Gastroesophageal sphincter (tissue), 4 donors: ENCODE results near the gene NLGN2. TPM values are rescaled to one million over a fixed set of nuclear protein-coding genes. Genes with fewer than 3 reads are reported as not detected.

Experiments
- ATAC-seq: fragments of 150-250 bp; one replicate; pipeline ENCODE4 v1.9.1; 2016; ENCODE audit warnings: mild to moderate bottlenecking, moderate library complexity
- H3K27ac ChIP-seq, 4 donors: fragments of 200-600 bp; sonication (generic) in 3 of 4; 1 replicate in 3 of 4; 2 replicates in 1 of 4; pipeline ENCODE4 v1.5.1; 2016 to 2019
- H3K27me3 ChIP-seq: fragments of 200-600 bp; sonication (generic); one replicate; pipeline ENCODE4 v1.5.1; 2019
- H3K36me3 ChIP-seq, 2 donors: fragments of 200-600 bp; sonication (generic); one replicate each; pipeline ENCODE4 v1.5.1; 2019; ENCODE audit warnings: control low read depth in 1 of 2
- H3K4me1 ChIP-seq, 3 donors: fragments of 200-600 bp; sonication (generic); 1 replicate in 2 of 3; 2 replicates in 1 of 3; pipeline ENCODE4 v1.5.1; 2016 to 2019; ENCODE audit warnings: control low read depth in 2 of 3
- H3K4me3 ChIP-seq, 2 donors: fragments of 200-600 bp; sonication (generic); one replicate each; pipeline ENCODE4 v1.5.1; 2019; ENCODE audit warnings: mild to moderate bottlenecking in 1 of 2, moderate library complexity in 1 of 2
- H3K9me3 ChIP-seq, 3 donors: fragments of 200-600 bp; sonication (generic); one replicate each; pipeline ENCODE4 v1.5.1; 2017 to 2019; ENCODE audit warnings: control low read depth in 2 of 3
- EP300 ChIP-seq: sonication (generic); formaldehyde crosslinking; IDR thresholded peaks from one replicate; pipeline ENCODE4 v1.6.1; 2017; ENCODE audit warnings: antibody characterized with exemption, mild to moderate bottlenecking
- POLR2A ChIP-seq, 2 donors: fragments of 450-650 bp; IDR thresholded peaks; one replicate each; pipeline ENCODE4 v1.6.1; 2017; ENCODE audit warnings: antibody characterized with exemption in 2 of 2, mild to moderate bottlenecking in 2 of 2, moderate library complexity in 1 of 2
- POLR2AphosphoS5 ChIP-seq: sonication (generic); formaldehyde crosslinking; IDR thresholded peaks from one replicate; pipeline ENCODE4 v1.6.1; 2017; ENCODE audit warnings: antibody characterized with exemption
- WGBS, 2 donors: methylation state at CpG; one replicate each; pipeline ENCODE4 v1.1.5; 2018; ENCODE audit warnings: low coverage in 1 of 2; 5-methylcytosine and 5-hydroxymethylcytosine counted together
- total RNA-seq, 4 donors: library from RNA; depleted of rRNA; stranded (reverse); fragments of >200 nt; gene quantifications; one replicate each; pipeline ENCODE4 v1.1.0, GENCODE V29; 2016
- TF ChIP-seq, protein P1 (sequence below), 4 experiments: fragments of 200-600 bp in 2 of 4; fragments of 450-650 bp in 2 of 4; sonication (generic) in 1 of 4; IDR thresholded peaks; one replicate each; pipeline ENCODE4 v1.5.1; 2017 to 2019; ENCODE audit warnings: antibody characterized with exemption in 4 of 4, mild to moderate bottlenecking in 2 of 4, moderate library complexity in 2 of 4

The NLGN2 gene
- total RNA-seq, 4 donors from 2014 or later: 9.9 to 28.4 (median 14.4) TPM

DNA sequence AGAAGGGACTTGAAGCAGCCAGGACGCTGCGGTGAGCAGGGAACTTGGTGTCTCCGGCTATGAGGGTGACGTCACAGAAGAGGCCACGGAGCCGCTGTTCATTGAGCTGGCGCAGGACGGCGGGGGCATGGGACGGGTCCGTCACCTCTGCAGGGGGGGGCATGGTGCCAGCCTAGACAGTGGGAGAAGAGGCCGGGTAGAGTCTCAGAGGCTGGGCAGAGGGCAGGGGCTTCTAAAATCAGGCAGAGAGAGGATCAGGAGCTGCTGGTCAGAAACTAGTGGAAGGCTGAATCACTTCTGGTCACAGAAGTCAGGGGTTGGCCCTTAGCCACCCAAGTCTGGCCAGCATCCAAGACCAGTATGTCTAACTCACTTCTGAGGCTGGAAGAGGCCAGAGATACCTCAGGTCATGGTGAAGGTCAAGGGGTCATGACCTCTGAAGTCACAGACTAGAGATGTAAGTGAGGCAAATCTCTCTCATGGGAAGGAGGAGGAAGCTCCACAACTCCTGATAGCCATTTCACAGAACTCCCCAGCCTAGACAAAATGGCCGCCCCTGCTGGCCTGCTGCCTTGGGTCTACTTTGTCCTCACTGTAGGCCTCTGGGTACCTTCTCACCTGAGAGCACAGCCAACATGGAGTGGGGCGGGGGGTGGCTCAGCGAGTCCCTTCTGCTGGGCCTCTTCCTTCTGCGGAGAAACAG, 59.1 kb downstream of the NLGN2 start:
- ATAC-seq: peak; percentile 63
- Histone ChIP-seq H3K4me3 (no peak overlapping the region), H3K27me3 (no peaks in the 10 kb centered on the region), H3K36me3 (peaks cover 0 to 50% of the 10 kb centered on the region in 2 donors), H3K27ac (peak overlapping the region; percentile 7 to 74 (median 70)), H3K9me3 (no peaks in the 10 kb centered on the region), H3K4me1 (peaks cover 2 to 65% (median 17%) of the 10 kb centered on the region in 3 donors)
- 24% methylated on average over 3 of the region's 16 CpGs; no CpG with 5 or more reads in 1 of the 2 donors for WGBS, 2 donors
- TF ChIP-seq POLR2AphosphoS5: peak; percentile 58
- TF ChIP-seq, protein P1, sequence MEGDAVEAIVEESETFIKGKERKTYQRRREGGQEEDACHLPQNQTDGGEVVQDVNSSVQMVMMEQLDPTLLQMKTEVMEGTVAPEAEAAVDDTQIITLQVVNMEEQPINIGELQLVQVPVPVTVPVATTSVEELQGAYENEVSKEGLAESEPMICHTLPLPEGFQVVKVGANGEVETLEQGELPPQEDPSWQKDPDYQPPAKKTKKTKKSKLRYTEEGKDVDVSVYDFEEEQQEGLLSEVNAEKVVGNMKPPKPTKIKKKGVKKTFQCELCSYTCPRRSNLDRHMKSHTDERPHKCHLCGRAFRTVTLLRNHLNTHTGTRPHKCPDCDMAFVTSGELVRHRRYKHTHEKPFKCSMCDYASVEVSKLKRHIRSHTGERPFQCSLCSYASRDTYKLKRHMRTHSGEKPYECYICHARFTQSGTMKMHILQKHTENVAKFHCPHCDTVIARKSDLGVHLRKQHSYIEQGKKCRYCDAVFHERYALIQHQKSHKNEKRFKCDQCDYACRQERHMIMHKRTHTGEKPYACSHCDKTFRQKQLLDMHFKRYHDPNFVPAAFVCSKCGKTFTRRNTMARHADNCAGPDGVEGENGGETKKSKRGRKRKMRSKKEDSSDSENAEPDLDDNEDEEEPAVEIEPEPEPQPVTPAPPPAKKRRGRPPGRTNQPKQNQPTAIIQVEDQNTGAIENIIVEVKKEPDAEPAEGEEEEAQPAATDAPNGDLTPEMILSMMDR (IDR thresholded peaks at IDR 0.05): no peak

DNA sequence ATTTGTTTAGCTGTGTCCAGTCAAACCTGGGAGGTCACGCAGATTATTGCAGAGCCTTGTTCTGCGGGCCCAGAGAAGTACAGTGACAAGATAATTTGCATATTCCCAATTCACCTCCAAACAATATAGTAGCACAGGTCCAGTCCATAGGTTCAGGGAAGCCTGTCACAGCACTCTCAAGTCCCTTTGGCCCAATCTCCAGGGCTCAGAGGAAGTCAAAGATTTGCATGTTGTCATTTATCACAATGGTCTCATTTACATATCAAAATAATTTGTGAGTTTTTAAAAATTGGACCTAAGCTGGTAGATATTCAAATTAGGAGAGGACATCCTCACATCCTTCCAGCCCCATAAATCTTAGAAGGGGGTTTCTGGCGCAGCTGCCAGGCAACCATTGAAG, 59.9 kb downstream of the NLGN2 start:
- WGBS, 2 donors: 92% methylated on average over 2 of the region's 3 CpGs
- H3K36me3 ChIP-seq: peaks cover 0 to 43% of the 10 kb centered on the region in 2 donors

GRCh38 chr17:7468290-7468689, 60.6 kb downstream of the NLGN2 start:
- H3K4me3 ChIP-seq: no peak overlapping the region
- 86 to 91% methylated on average over 5 to 11 of the region's 11 CpGs for WGBS, 2 donors
- H3K27me3 ChIP-seq: no peaks in the 10 kb centered on the region
- peaks cover 0 to 35% of the 10 kb centered on the region in 2 donors for H3K36me3 ChIP-seq
- H3K4me1 ChIP-seq: peaks cover 2 to 77% (median 17%) of the 10 kb centered on the region in 3 donors
- no peaks in the 10 kb centered on the region for H3K9me3 ChIP-seq
- ATAC-seq: no peak
- TF ChIP-seq, protein P1 (IDR thresholded peaks at IDR 0.05): no peak
- TF ChIP-seq EP300: no peak
- no peak for TF ChIP-seq POLR2A (IDR thresholded peaks at IDR 0.05)
- no peak for TF ChIP-seq POLR2AphosphoS5
- H3K27ac ChIP-seq: peak overlapping the region in 1 of 4 donors; percentile 10

More for the DNA sequence above, 59.9 kb downstream of the NLGN2 start:
- Histone ChIP-seq H3K4me1 (peaks cover 2 to 72% (median 17%) of the 10 kb centered on the region in 3 donors), H3K4me3 (no peak overlapping the region), H3K9me3 (no peaks in the 10 kb centered on the region), H3K27me3 (no peaks in the 10 kb centered on the region), H3K27ac (peak overlapping the region in 3 of 4 donors; percentile 70 to 74 (median 71))
- no peak for TF ChIP-seq EP300
- no peak for ATAC-seq

- Histone ChIP-seq H3K9me3 (no peaks in the 10 kb centered on the region), H3K36me3 (peaks cover 0 to 29% of the 10 kb centered on the region in 2 donors), H3K4me3 (no peak overlapping the region), H3K27me3 (no peaks in the 10 kb centered on the region), H3K27ac (no peak overlapping the region), H3K4me1 (peaks cover 2 to 83% (median 17%) of the 10 kb centered on the region in 3 donors)
- WGBS, 2 donors: 57 to 68% methylated on average over 1 to 12 of the region's 12 CpGs
- no peak for ATAC-seq
- TF ChIP-seq POLR2A (IDR thresholded peaks at IDR 0.05) (no peak), EP300 (no peak), POLR2AphosphoS5 (no peak)
Measured at GRCh38 chr17:7468804-7469389, 61.3 kb downstream of the NLGN2 start.

Other genes starting within 250 kb of the NLGN2 start
- gene ASGR1, start 228.5 kb upstream of the NLGN2 start, total RNA-seq: 1 to 10 TPM in 1 of 4 donors, under 1 TPM in 1, not detected in 2; 0.54 to 1.2 TPM
- gene DLG4, start 188.0 kb upstream of the NLGN2 start, total RNA-seq: 10 to 100 TPM; 14.1 to 21.7 (median 16.5) TPM
- 100 to 1,000 TPM; 331 to 508 (median 475) TPM for gene ACADVL, start 187.9 kb upstream of the NLGN2 start, total RNA-seq
- gene DVL2, start 173.3 kb upstream of the NLGN2 start, total RNA-seq: 10 to 100 TPM; 33.0 to 53.9 (median 45.0) TPM
- 10 to 100 TPM; 29.4 to 38.2 (median 31.0) TPM for gene PHF23, start 168.4 kb upstream of the NLGN2 start, total RNA-seq
- gene GABARAP, start 165.4 kb upstream of the NLGN2 start, total RNA-seq: 100 to 1,000 TPM; 289 to 437 (median 386) TPM
- 10 to 100 TPM; 33.8 to 66.3 (median 52.5) TPM for gene CTDNEP1, start 156.1 kb upstream of the NLGN2 start, total RNA-seq
- 10 to 100 TPM; 29.6 to 36.8 (median 33.8) TPM for gene ELP5, start 155.6 kb upstream of the NLGN2 start, total RNA-seq
- gene CLDN7, start 145.4 kb upstream of the NLGN2 start, total RNA-seq: 10 to 100 TPM in 1 of 4 donors, 1 to 10 TPM in 2, not detected in 1; 1.4 to 16.9 (median 4.7) TPM
- 100 to 1,000 TPM in 3 of 4 donors, 10 to 100 TPM in 1; 71.8 to 200 (median 149) TPM for gene SLC2A4, start 126.1 kb upstream of the NLGN2 start, total RNA-seq
- gene YBX2, start 113.2 kb upstream of the NLGN2 start, total RNA-seq: 1 to 10 TPM; 3.3 to 6.5 (median 5.3) TPM
- gene EIF5A, start 100.2 kb upstream of the NLGN2 start, total RNA-seq: 100 to 1,000 TPM; 145 to 233 (median 183) TPM
- gene GPS2, start 92.5 kb upstream of the NLGN2 start, total RNA-seq: 100 to 1,000 TPM in 1 of 4 donors, 10 to 100 TPM in 3; 66.9 to 104 (median 82.5) TPM
- 10 to 100 TPM; 12.0 to 30.4 (median 14.9) TPM for gene NEURL4, start 78.5 kb upstream of the NLGN2 start, total RNA-seq
- 1 to 10 TPM; 2.0 to 4.6 (median 3.5) TPM for gene ACAP1, start 71.3 kb upstream of the NLGN2 start, total RNA-seq
- 10 to 100 TPM in 2 of 4 donors, 1 to 10 TPM in 2; 8.8 to 16.9 (median 10.3) TPM for gene KCTD11, start 55.7 kb upstream of the NLGN2 start, total RNA-seq
- not detected for gene TMEM95, start 52.7 kb upstream of the NLGN2 start, total RNA-seq
- gene TNK1, start 26.8 kb upstream of the NLGN2 start, total RNA-seq: 1 to 10 TPM; 2.0 to 4.4 (median 3.5) TPM
- gene PLSCR3, start 13.3 kb upstream of the NLGN2 start, total RNA-seq: 10 to 100 TPM; 16.8 to 38.1 (median 17.7) TPM
- 10 to 100 TPM; 31.1 to 66.6 (median 57.8) TPM for gene TMEM256, start 3.7 kb upstream of the NLGN2 start, total RNA-seq
- not detected for gene SPEM1, start 12.5 kb downstream of the NLGN2 start, total RNA-seq
- gene SPEM2, start 17.8 kb downstream of the NLGN2 start, total RNA-seq: not detected
- under 1 TPM in 1 of 4 donors, not detected in 3; 0.08 TPM for gene SPEM3, start 21.0 kb downstream of the NLGN2 start, total RNA-seq
- gene TMEM102, start 27.6 kb downstream of the NLGN2 start, total RNA-seq: 1 to 10 TPM; 1.3 to 5.6 (median 2.4) TPM
- gene FGF11, start 31.7 kb downstream of the NLGN2 start, total RNA-seq: 1 to 10 TPM in 1 of 4 donors, under 1 TPM in 2, not detected in 1; 0.13 to 1.0 (median 0.42) TPM
- 10 to 100 TPM in 1 of 4 donors, 1 to 10 TPM in 3; 4.7 to 12.1 (median 8.1) TPM for gene CHRNB1, start 37.2 kb downstream of the NLGN2 start, total RNA-seq
- gene ZBTB4, start 71.8 kb downstream of the NLGN2 start, total RNA-seq: 100 to 1,000 TPM in 1 of 4 donors, 10 to 100 TPM in 3; 68.4 to 115 (median 80.2) TPM
- not detected for gene SLC35G6, start 73.6 kb downstream of the NLGN2 start, total RNA-seq
- 10 to 100 TPM; 41.0 to 55.3 (median 47.3) TPM for gene POLR2A, start 76.5 kb downstream of the NLGN2 start, total RNA-seq
- gene TNFSF12, start 141.2 kb downstream of the NLGN2 start, total RNA-seq: 100 to 1,000 TPM in 1 of 4 donors, 10 to 100 TPM in 3; 61.1 to 108 (median 84.7) TPM
- gene TNFSF13, start 150.9 kb downstream of the NLGN2 start, total RNA-seq: 10 to 100 TPM; 14.5 to 47.1 (median 27.2) TPM
- gene SENP3, start 154.1 kb downstream of the NLGN2 start, total RNA-seq: 10 to 100 TPM; 68.3 to 94.7 (median 79.6) TPM
- 10 to 100 TPM in 3 of 4 donors, 1 to 10 TPM in 1; 7.9 to 83.1 (median 46.1) TPM for gene CD68, start 171.8 kb downstream of the NLGN2 start, total RNA-seq
- gene MPDU1, start 176.0 kb downstream of the NLGN2 start, total RNA-seq: 10 to 100 TPM; 38.1 to 66.5 (median 51.2) TPM
- gene SOX15, start 182.2 kb downstream of the NLGN2 start, total RNA-seq: 1 to 10 TPM; 5.1 to 9.0 (median 5.9) TPM
- 10 to 100 TPM; 39.3 to 54.6 (median 47.4) TPM for gene FXR2, start 207.1 kb downstream of the NLGN2 start, total RNA-seq
- gene SAT2, start 220.0 kb downstream of the NLGN2 start, total RNA-seq: 10 to 100 TPM; 50.6 to 72.3 (median 62.3) TPM
- gene SHBG, start 222.3 kb downstream of the NLGN2 start, total RNA-seq: 1 to 10 TPM in 1 of 4 donors, under 1 TPM in 1, not detected in 2; 0.40 to 3.0 TPM
- 1 to 10 TPM in 3 of 4 donors, under 1 TPM in 1; 0.77 to 3.6 (median 2.3) TPM for gene ATP1B2, start 243.1 kb downstream of the NLGN2 start, total RNA-seq